Right lobe of liver (tissue), 4 donors: Measurements from ENCODE around the gene PIP5K1B.

Experiments used
- POLR2A ChIP-seq: fragments of 450-650 bp; IDR thresholded peaks from one replicate; pipeline ENCODE4 v1.6.1; 2017; ENCODE audit warnings: antibody characterized with exemption, mild to moderate bottlenecking
- TF ChIP-seq, protein P1 (sequence below), 4 donors: fragments of 200-600 bp in 3 of 4; fragments of 450-650 bp in 1 of 4; IDR thresholded peaks; one replicate each; pipeline versions ENCODE4 v1.5.1 to v1.8.0; 2016 to 2022; ENCODE audit warnings: antibody characterized with exemption in 4 of 4, mild to moderate bottlenecking in 2 of 4
- donor health status: DM: no; HTN: no; CAD: no.
- donor health status: DM: no; HTN: no; CAD: no.
- donor health status: DM: no; HTN: yes; CAD: no.

DNA sequence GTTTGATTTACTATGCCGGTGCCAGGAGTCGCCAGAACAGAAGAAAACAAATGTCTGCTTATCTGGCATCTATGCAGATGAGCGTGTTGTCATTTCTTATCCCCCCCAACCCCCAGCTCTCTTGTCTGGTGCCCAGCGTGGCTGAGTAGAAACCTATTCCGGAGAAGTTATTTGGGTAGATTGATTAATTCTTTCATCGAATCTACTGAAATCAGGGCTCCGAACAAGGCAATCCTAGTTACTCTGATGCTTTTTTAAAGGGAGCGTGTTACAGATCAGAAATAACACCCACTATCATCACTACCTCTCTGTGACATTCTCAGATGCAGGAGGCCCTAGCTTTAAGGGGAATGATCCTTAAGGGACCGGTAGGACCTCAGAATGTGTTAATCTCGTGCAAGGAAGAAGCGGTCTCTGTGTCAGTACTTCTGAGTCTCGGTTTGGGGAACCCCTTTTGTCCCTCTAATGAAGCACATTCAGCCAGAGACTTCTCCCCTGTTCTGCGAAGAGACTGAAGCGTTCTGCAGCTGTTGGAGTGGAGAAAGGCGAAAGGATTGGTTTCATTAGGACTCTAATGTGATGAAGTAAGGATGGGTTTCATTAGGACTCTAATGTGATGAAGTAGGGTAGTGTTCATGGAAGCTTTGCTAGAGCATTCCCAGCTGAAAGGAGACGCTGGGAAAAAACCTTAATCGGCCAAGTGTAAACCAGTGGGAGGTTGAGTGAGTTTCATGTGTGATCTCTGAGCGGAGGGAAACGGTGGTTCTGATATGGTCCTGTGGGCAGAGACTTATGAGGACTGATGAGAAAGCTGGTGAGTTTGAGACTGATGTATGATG is 1.5 kb downstream of the PIP5K1B start:
- TF ChIP-seq, protein P1, sequence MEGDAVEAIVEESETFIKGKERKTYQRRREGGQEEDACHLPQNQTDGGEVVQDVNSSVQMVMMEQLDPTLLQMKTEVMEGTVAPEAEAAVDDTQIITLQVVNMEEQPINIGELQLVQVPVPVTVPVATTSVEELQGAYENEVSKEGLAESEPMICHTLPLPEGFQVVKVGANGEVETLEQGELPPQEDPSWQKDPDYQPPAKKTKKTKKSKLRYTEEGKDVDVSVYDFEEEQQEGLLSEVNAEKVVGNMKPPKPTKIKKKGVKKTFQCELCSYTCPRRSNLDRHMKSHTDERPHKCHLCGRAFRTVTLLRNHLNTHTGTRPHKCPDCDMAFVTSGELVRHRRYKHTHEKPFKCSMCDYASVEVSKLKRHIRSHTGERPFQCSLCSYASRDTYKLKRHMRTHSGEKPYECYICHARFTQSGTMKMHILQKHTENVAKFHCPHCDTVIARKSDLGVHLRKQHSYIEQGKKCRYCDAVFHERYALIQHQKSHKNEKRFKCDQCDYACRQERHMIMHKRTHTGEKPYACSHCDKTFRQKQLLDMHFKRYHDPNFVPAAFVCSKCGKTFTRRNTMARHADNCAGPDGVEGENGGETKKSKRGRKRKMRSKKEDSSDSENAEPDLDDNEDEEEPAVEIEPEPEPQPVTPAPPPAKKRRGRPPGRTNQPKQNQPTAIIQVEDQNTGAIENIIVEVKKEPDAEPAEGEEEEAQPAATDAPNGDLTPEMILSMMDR (IDR thresholded peaks at IDR 0.05): no peak
- no peak for TF ChIP-seq POLR2A
